Neural progenitor cell (in vitro differentiated cells): ENCODE measurements around the gene CNPY1.

Experiments used
- EZH2 ChIP-seq: fragments of 200-600 bp; sonication (generic); IDR thresholded peaks from 2 replicates; pipeline ENCODE4 v1.6.1; 2017; ENCODE audit warnings: antibody characterized with exemption, mild to moderate bottlenecking, moderate library complexity
- EZH2phosphoT487 ChIP-seq: fragments of 200-600 bp; sonication (generic); IDR thresholded peaks from 2 replicates; pipeline ENCODE4 v1.6.1; 2017; ENCODE audit warnings: antibody characterized with exemption
- TF ChIP-seq, protein P1 (sequence below): fragments of 200-600 bp; sonication (generic); IDR thresholded peaks from 2 replicates; pipeline ENCODE4 v1.5.1; 2017; ENCODE audit warnings: antibody characterized with exemption, mild to moderate bottlenecking

- TF ChIP-seq EZH2phosphoT487: peak; percentile 92
- TF ChIP-seq, protein P1, sequence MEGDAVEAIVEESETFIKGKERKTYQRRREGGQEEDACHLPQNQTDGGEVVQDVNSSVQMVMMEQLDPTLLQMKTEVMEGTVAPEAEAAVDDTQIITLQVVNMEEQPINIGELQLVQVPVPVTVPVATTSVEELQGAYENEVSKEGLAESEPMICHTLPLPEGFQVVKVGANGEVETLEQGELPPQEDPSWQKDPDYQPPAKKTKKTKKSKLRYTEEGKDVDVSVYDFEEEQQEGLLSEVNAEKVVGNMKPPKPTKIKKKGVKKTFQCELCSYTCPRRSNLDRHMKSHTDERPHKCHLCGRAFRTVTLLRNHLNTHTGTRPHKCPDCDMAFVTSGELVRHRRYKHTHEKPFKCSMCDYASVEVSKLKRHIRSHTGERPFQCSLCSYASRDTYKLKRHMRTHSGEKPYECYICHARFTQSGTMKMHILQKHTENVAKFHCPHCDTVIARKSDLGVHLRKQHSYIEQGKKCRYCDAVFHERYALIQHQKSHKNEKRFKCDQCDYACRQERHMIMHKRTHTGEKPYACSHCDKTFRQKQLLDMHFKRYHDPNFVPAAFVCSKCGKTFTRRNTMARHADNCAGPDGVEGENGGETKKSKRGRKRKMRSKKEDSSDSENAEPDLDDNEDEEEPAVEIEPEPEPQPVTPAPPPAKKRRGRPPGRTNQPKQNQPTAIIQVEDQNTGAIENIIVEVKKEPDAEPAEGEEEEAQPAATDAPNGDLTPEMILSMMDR: no peak
- TF ChIP-seq EZH2: peak; percentile 89
Measured at GRCh38 chr7:155467846-155468784, 78.2 kb downstream of the CNPY1 start.
